Measurements from ENCODE around the gene VPS13D. TPM values are rescaled to one million over a fixed set of nuclear protein-coding genes. Genes with fewer than 3 reads are reported as not detected.

The VPS13D gene
- total RNA-seq, 1 experiment from 2014 or later, result 29.0 TPM

- ATAC-seq (no peak), DNase-seq (ENCODE audit: low spot score) (no peak)
- Mint-ChIP-seq H3K4me3 (no peak overlapping the region), H3K27ac (no peak overlapping the region), H3K9me3 (no peaks in the 10 kb centered on the region), H3K4me1 (peaks cover 11% of the 10 kb centered on the region), H3K36me3 (no peaks in the 10 kb centered on the region; the same call in 1 of the 2 replicates), H3K27me3 (ENCODE audit: low read depth) (no peaks in the 10 kb centered on the region)
- POLR2A ChIA-PET, result no interaction called here
- TF ChIP-seq ZNF219 (CRISPR knock-in tag; IDR thresholded peaks at IDR 0.05; ENCODE audit: borderline replicate concordance) (no peak), SMAD3 (CRISPR knock-in tag; IDR thresholded peaks at IDR 0.05; ENCODE audit: borderline replicate concordance) (no peak), ARID4B (CRISPR knock-in tag; IDR thresholded peaks at IDR 0.05; ENCODE audit: borderline replicate concordance) (no peak), ETV6 (CRISPR knock-in tag; IDR thresholded peaks at IDR 0.05) (no peak), GTF2I (CRISPR knock-in tag; conservative IDR thresholded peaks at IDR 0.05) (no peak), HMGA2 (CRISPR knock-in tag; IDR thresholded peaks at IDR 0.05) (no peak), FOXJ3 (CRISPR knock-in tag; IDR thresholded peaks at IDR 0.05; ENCODE audit: borderline replicate concordance) (no peak), KAT7 (CRISPR knock-in tag; IDR thresholded peaks at IDR 0.05; ENCODE audit: borderline replicate concordance) (no peak), ZSCAN18 (CRISPR knock-in tag; IDR thresholded peaks at IDR 0.05) (no peak), CREB1 (CRISPR knock-in tag; IDR thresholded peaks at IDR 0.05) (no peak)
- CTCF ChIA-PET, result no interaction called here
Observed at GRCh38 chr1:12466816-12467215, 237.0 kb downstream of the VPS13D start.

- no peak overlapping the region for H3K27ac Mint-ChIP-seq
- H3K4me1 Mint-ChIP-seq, result peaks cover 11% of the 10 kb centered on the region
- DNase-seq (ENCODE audit: low spot score), result no peak
- ChIA-PET POLR2A (no interaction called here), CTCF (interaction anchor here (0.7 kb wide), 1 partner anchor 96 kb away, joined by 3 read pairs; no protein-coding TSS in a partner anchor)
- peaks cover 2% of the 10 kb centered on the region for H3K9me3 Mint-ChIP-seq
- peaks cover 2% of the 10 kb centered on the region for H3K36me3 Mint-ChIP-seq
- TF ChIP-seq JUN (CRISPR knock-in tag; IDR thresholded peaks at IDR 0.05), result no peak
- no peak overlapping the region for H3K4me3 Mint-ChIP-seq
- H3K27me3 Mint-ChIP-seq (ENCODE audit: low read depth), result no peaks in the 10 kb centered on the region
- no peak for ATAC-seq
Observed at GRCh38 chr1:12467570-12468286, 237.9 kb downstream of the VPS13D start.

GRCh38 chr1:12468323-12468722 is 238.5 kb downstream of the VPS13D start:
- no peak overlapping the region for H3K27ac Mint-ChIP-seq
- H3K36me3 Mint-ChIP-seq, result peaks cover 8% of the 10 kb centered on the region
- peaks cover 8% of the 10 kb centered on the region for H3K9me3 Mint-ChIP-seq
- POLR2A ChIA-PET, result no interaction called here
- peaks cover 11% of the 10 kb centered on the region for H3K4me1 Mint-ChIP-seq
- H3K27me3 Mint-ChIP-seq (ENCODE audit: low read depth), result no peaks in the 10 kb centered on the region
- H3K4me3 Mint-ChIP-seq, result no peak overlapping the region
- CTCF ChIA-PET, result no interaction called here
- ATAC-seq (no peak), DNase-seq (ENCODE audit: low spot score) (no peak)
- TF ChIP-seq USF1 (CRISPR knock-in tag; IDR thresholded peaks at IDR 0.05) (no peak), ATF6 (CRISPR knock-in tag; IDR thresholded peaks at IDR 0.05) (no peak), PRDM15 (CRISPR knock-in tag; IDR thresholded peaks at IDR 0.05) (no peak), NR2C2 (CRISPR knock-in tag; IDR thresholded peaks at IDR 0.05) (no peak), USF2 (CRISPR knock-in tag; IDR thresholded peaks at IDR 0.05) (no peak), GTF2I (CRISPR knock-in tag; conservative IDR thresholded peaks at IDR 0.05) (no peak), ZNF232 (CRISPR knock-in tag; IDR thresholded peaks at IDR 0.05) (no peak), ESRRA (CRISPR knock-in tag; IDR thresholded peaks at IDR 0.05; ENCODE audit: borderline replicate concordance) (no peak), RELA (CRISPR knock-in tag; IDR thresholded peaks at IDR 0.05; ENCODE audit: borderline replicate concordance) (no peak)

All from WTC11 (cell line).